Mucosa of descending colon (tissue), 3 donors: ENCODE data around the gene CACNA2D1. TPM values are rescaled to one million over a fixed set of nuclear protein-coding genes. Genes with fewer than 3 reads are reported as not detected.
A peak's percentile ranks its signal among the peaks of the same experiment; 100 is the strongest.

ENCODE experiments used
- ATAC-seq: fragments of 200-7000 bp; cut with Tn5 transposase; one replicate; pipeline ENCODE4 v1.9.1; 2020; ENCODE audit warnings: mild to moderate bottlenecking, moderate library complexity
- DNase-seq, 3 donors: peaks; one replicate each; pipeline ENCODE4 v3.0.0-alpha.2; 2020
- H3K36me3 ChIP-seq: fragments of 200-600 bp; one replicate; pipeline ENCODE4 v1.8.0; 2021; ENCODE audit warnings: low read depth, mild to moderate bottlenecking
- H3K4me1 ChIP-seq: fragments of 200-600 bp; one replicate; pipeline ENCODE4 v1.8.0; 2021; ENCODE audit warnings: low read depth, mild to moderate bottlenecking
- H3K4me3 ChIP-seq: fragments of 200-600 bp; one replicate; pipeline ENCODE4 v1.8.0; 2021; ENCODE audit warnings: mild to moderate bottlenecking
- H3K9me3 ChIP-seq: fragments of 200-600 bp; one replicate; pipeline ENCODE4 v1.8.0; 2021; ENCODE audit warnings: mild to moderate bottlenecking
- CTCF ChIP-seq: fragments of 200-600 bp; IDR thresholded peaks from one replicate; pipeline ENCODE4 v1.8.0; 2022; ENCODE audit warnings: antibody characterized with exemption, mild to moderate bottlenecking
- intact Hi-C, 2 donors: fragments of 100-400 bp; cut with DNase I in 1 of 2; cut with micrococcal nuclease in 1 of 2; formaldehyde crosslinking; loops; one replicate each; pipeline versions ENCODE4 v1.11.0 to v1.11.1; 2022; cut with DNase I, micrococcal nuclease
- total RNA-seq, 3 donors: library from RNA; stranded (reverse); fragmentation: NEBNext Ultra II Directional in 2 of 3; extraction: Animal tissue kit (Norgen Biotek cat#: 25700) in 2 of 3; gene quantifications; one replicate each; pipeline versions ENCODE4 v1.2.1 to v1.2.4, GENCODE V29; 2021 to 2023
- donor health status: DM: no; HTN: no; CAD: no; lungs with moderate emphysema.
- donor health status: DM: no; HTN: no; CAD: no.
- donor health status: DM: no; HTN: yes; CAD: no.

Gene CACNA2D1
- total RNA-seq, 3 donors from 2014 or later, result 3.9 to 44.1 (median 6.9) TPM

GRCh38 chr7:82081644-82082224 lies 361.8 kb downstream of the CACNA2D1 start:
- no peak for TF ChIP-seq CTCF
- Histone ChIP-seq H3K4me1 (no peaks in the 10 kb centered on the region), H3K36me3 (no peaks in the 10 kb centered on the region), H3K4me3 (no peak overlapping the region), H3K9me3 (no peaks in the 10 kb centered on the region)
- peak; percentile 12 for ATAC-seq
- DNase-seq, result no peak
- intact Hi-C loops, result no loop called here

GRCh38 chr7:82080254-82080927 lies 363.2 kb downstream of the CACNA2D1 start:
- H3K4me3 ChIP-seq, result no peak overlapping the region
- intact Hi-C loops, result no loop called here
- TF ChIP-seq CTCF, result no peak
- DNase-seq (peak in 1 of 3 donors; percentile 17), ATAC-seq (peak; percentile 51)
- H3K9me3 ChIP-seq, result no peaks in the 10 kb centered on the region
- no peaks in the 10 kb centered on the region for H3K36me3 ChIP-seq
- no peaks in the 10 kb centered on the region for H3K4me1 ChIP-seq

- intact Hi-C loops, result no loop called here
- TF ChIP-seq CTCF, result no peak
- no peaks in the 10 kb centered on the region for H3K9me3 ChIP-seq
- DNase-seq (no peak), ATAC-seq (no peak)
- no peak overlapping the region for H3K4me3 ChIP-seq
- no peaks in the 10 kb centered on the region for H3K36me3 ChIP-seq
- no peaks in the 10 kb centered on the region for H3K4me1 ChIP-seq
Observed at GRCh38 chr7:82079527-82079926, 364.1 kb downstream of the CACNA2D1 start.

- H3K4me3 ChIP-seq, result no peak overlapping the region
- DNase-seq (no peak), ATAC-seq (no peak)
- intact Hi-C loops, result no loop called here
- TF ChIP-seq CTCF, result no peak
- no peaks in the 10 kb centered on the region for H3K9me3 ChIP-seq
- H3K36me3 ChIP-seq, result no peaks in the 10 kb centered on the region
- no peaks in the 10 kb centered on the region for H3K4me1 ChIP-seq
Observed at GRCh38 chr7:82078807-82079206, 364.8 kb downstream of the CACNA2D1 start.

- no peaks in the 10 kb centered on the region for H3K36me3 ChIP-seq
- H3K9me3 ChIP-seq, result no peaks in the 10 kb centered on the region
- no peak for TF ChIP-seq CTCF
- DNase-seq, result no peak
- ATAC-seq, result no peak
- no peaks in the 10 kb centered on the region for H3K4me1 ChIP-seq
- intact Hi-C loops, result no loop called here
- no peak overlapping the region for H3K4me3 ChIP-seq
Observed at GRCh38 chr7:82071468-82071867, 372.1 kb downstream of the CACNA2D1 start.
